GM18951 (cell line): ENCODE results near the gene ZNF428.
"Not testable (repeated sequence)": the region's sequence is repeated elsewhere in the genome, so short reads cannot be mapped to it uniquely, and the experiment has no call there.

Experiments used
- POLR2A ChIP-seq: IDR thresholded peaks from 4 replicates; pipeline ENCODE4 v1.6.1; 2011; ENCODE audit warnings: mild to moderate bottlenecking; ENCODE audit not compliant: insufficient read length, insufficient read depth; ENCODE audit errors: extremely low read depth
- in situ Hi-C: fragments of 300-500 bp; cut with MboI; formaldehyde crosslinking; loops from one replicate; pipeline ENCODE4 v1.12.0; 2022; ENCODE audit warnings: low sequenced_read_pairs, mixed read lengths, inconsistent platforms; ENCODE audit not compliant: unreplicated experiment

Gene ZNF428

DNA sequence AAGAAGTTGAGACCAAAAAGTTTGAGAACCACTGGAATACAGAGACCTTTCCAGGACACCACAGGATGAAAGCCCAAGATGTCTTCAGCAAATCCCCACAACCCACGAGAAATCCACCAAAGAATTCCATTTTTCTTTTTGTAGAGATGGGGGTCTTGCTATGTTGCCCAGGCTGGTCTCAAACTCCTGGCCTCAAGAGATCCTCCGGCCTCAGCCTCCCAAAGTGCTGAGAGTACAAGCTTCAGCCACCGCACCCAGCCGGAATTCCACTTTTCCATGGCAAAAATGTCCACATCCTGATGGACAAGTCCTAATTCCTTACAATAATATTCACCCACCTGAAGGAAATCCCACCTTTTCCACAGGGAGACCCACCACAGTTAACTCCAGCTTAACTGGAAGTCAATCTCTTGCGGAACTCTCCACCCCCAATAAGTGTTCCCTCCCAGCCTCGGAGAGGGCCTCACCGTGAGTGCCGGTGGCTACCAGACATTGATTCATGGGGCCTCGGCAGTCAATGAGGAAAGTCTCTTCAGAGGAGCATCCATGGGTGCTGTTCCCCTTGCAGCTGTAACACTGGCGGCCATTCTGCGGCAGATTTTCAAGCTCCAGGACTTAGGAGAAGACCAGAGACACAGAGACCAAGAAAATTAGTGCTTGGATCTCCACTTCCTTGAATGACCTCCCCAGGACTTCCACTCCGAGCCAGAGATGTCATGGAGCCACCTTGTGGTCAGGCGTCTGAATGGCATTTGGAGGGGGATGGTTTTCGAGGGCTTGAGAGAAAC is 32.5 kb upstream of the ZNF428 start:
- TF ChIP-seq POLR2A: no peak

DNA sequence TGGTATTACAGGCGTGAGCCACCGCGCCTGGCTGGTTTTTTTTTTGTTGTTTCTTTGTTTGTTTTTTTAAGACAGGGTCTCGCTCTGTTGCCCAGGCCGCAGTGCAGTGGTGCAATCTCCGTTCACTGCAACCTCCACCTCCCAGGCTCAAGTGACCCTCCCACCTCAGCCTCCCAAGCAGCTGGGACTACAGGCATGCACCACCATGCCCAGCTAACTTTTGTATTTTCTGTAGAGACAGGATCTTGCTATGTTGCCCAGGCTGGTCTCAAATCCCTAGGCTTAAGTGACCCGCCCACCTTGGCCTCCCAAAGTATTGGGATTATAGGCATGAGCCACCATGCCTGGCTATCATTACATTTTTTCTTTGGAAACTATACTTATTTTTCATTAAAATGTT is 30.8 kb upstream of the ZNF428 start:
- in situ Hi-C loops: not testable (repeated sequence)

More for the DNA sequence above, 32.5 kb upstream of the ZNF428 start:
- in situ Hi-C loops: no loop called here

DNA sequence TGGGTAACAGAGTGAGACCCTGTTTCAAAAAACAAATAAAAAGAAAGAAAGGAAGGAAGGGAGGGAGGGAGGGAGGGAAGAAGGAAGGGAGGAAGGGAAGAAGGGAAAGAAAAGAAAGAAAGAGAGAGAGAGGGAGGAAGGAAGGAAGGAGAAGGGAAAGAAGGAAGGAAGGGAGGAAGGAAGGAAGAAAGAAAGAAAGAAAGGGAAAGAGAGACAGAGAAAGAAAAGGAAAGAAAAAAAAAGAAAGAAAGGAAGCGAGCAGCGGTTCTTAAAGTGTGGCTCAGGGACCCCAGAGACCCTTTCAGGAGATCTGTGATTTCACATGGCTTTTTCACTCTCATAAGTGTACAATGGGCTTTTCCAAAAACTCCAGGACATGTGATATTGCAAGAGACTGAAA is 30.1 kb upstream of the ZNF428 start:
- TF ChIP-seq POLR2A: no peak
- in situ Hi-C loops: no loop called here

DNA sequence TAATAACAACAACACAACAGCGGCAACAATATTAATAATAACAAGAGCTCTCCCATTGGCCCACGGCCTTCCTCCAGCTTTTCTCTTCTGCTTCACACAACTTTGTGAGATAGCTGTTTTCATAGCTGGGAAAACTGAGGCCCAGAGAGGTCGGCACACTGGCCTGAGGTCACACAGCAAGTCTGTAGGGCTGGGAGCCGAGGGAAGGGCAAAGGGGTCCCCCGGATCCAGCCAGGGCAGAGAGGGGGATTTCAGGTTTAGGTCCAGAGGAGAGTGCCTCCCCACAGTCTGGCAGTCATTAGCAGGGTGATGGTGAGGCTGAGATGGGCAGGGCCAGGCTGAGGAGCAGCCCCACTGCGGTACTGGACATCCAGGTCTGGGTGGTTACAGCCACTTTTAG is 29.2 kb upstream of the ZNF428 start:
- in situ Hi-C loops: no loop called here
- TF ChIP-seq POLR2A: no peak

DNA sequence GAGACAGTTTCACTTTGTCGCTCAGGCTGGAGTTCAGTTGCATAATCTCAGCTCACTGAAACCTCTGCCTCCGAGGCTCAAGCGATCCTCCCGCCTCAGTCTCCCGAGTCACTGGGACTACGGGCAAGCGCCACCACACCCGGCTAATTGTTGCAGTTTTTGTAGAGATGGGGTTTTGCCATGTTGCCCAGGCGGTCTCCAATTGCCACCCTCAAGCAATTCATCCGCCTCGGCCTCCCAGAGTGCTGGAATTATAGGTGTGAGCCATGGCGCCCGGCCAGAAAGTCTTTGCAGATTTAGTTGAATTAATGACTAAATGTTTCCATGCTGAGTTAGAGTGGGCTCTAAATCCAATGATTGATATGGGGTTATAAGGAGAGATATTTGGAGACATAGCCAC is 24.8 kb upstream of the ZNF428 start:
- in situ Hi-C loops: no loop called here
- TF ChIP-seq POLR2A: no peak

DNA sequence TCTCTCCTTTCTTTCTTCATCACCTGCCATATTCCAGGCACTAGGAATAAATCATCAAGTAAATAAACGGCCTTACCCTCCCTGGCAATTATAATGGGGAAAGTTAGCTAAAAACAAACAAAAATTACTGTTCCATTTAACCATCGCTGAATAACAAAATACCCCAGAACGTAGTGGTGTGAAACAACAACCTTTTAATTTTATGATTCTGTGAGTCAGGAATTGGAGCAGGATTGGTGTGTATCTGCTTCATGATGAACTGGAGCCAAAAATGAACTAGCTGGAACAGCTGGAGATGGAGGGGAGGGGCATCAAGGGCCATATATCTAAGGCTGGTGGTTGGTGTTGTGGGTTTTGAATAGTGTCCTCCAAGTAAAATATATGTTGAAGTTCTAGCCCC is 23.9 kb upstream of the ZNF428 start:
- in situ Hi-C loops: no loop called here
- no peak for TF ChIP-seq POLR2A

DNA sequence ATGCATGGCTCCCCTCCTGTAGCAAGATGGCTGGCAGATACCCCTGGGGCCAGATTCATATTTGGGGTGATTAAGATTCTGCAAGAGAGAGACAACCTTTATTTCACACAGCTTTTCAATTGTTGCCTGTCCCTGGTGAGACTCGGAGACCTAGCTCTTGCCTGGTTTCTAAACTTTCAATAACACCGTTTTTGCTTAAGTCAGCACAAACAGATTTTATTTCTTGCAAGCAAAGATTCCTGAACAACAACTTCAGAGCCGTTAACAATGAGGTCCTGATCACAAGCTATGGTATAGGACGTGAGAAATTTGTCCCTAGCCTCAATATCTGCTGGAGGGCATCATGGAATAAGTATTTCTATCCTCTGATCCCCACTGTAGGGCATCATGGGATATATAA is 23.1 kb upstream of the ZNF428 start:
- TF ChIP-seq POLR2A: no peak
- in situ Hi-C loops: no loop called here

DNA sequence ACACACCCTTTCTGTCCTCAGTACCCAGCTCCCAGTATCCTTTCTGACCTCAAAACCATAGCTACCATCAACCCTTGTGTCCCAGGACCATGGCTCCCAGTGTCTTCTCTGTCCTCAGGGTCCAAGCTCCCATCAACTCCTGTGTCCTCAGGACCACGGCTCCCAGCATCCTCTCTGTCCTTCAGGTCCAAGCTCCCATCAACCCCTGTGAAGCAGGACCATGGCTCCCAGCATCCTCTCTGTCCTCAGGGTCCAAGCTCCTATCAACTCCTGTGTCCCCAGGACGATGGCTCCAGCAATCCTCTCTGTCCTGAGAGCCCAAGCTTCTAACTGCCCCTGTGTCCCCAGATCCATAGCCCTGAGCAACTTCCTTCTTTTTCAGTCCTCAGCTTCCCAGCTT is 21.9 kb upstream of the ZNF428 start:
- TF ChIP-seq POLR2A: no peak
- in situ Hi-C loops: no loop called here

DNA sequence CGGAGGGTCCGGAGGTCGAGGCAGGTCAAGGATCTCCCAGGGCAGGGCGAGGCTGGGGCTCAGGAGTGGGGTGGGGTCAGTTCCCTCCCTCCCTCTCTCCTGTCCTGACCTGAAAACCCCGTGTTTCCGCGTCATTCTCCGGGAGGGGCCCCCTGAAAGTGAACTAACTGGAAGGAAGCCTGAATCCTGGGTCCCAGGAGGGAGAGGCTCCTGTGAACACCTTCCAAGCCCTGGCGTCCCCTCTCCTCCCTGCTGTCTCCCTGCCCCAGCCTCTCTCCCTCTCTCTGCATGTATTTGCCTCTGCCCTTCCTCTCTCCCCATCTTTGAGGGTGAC is 21.0 kb upstream of the ZNF428 start:
- TF ChIP-seq POLR2A: no peak
- in situ Hi-C loops: no loop called here

DNA sequence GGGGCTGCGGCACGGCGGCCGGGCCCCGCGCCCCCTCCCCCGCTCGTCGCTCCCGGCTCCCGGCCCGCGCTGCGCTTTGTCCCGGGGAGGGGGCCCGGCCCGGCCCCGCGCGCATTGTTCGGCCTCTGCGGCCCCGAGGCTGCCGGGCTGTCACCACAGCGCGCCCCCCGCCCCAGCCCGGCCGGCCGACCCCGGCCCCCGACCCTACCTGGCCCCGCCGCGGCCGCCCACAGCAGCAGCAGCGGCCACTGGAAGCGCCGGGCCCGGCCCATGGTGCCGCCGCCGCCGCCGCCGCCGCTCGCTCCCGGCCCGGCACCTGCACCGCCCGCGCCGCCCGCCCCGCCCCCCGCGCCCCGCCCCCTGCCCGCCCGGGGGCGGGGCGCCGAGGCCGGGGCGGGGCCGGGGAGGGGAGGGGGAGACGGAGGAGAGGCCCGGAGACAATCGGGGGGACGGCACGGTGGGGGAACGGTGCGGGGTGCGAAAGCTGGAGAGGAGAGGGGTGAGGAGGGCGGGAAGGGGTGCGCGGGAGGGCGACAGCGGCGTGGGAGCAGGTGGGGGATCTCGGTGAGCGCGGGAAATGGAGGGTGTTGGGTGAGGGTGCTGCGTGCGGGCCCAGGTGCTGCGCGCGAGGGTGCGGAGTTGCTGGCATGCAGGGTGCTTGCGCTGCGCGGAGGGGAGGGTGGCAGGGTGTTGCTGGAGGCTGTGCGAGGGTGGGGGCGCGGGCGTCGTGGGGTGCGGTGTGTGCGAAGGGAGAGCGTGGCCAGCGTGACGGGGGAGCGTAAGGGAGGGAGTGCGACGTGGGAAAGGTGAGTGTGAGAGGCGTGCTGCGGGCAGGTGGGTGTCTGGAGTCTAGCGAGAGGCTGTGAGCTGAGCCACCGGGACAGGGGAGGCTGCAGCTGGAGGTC is 20.3 kb upstream of the ZNF428 start, which contains the start of gene CADM4:
Gene CADM4 (minus strand): TSS at position 332 of the 905 bp plus-strand sequence. CDS start 60 bp downstream, at position 272.
- in situ Hi-C loops: no loop called here
- TF ChIP-seq POLR2A: no peak

DNA sequence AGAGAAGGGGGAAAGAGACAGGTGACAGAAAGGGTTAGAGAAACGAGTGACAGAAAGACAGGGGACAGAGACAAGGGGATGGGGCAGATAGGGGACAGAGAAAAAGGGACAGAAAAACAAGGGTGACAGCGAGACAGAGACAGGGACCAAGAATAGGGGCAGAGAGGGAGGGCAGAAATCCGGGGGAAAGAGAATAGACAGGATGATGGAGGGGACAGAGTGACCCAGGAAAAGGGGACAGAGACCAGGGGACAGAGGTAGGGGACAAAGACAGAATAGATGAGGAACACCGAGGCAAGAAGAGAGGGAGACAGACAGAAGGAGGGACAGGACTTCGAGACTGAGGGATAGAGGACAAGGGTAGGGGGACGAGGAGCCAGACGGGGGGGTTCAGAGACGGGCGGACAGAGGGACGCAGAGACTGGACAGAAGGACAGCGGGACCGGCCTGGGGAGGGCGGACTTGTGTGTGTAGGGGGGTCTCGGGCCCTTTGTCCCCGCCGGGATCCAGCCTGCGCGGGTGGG is 19.6 kb upstream of the ZNF428 start:
- in situ Hi-C loops: no loop called here
- no peak for TF ChIP-seq POLR2A

DNA sequence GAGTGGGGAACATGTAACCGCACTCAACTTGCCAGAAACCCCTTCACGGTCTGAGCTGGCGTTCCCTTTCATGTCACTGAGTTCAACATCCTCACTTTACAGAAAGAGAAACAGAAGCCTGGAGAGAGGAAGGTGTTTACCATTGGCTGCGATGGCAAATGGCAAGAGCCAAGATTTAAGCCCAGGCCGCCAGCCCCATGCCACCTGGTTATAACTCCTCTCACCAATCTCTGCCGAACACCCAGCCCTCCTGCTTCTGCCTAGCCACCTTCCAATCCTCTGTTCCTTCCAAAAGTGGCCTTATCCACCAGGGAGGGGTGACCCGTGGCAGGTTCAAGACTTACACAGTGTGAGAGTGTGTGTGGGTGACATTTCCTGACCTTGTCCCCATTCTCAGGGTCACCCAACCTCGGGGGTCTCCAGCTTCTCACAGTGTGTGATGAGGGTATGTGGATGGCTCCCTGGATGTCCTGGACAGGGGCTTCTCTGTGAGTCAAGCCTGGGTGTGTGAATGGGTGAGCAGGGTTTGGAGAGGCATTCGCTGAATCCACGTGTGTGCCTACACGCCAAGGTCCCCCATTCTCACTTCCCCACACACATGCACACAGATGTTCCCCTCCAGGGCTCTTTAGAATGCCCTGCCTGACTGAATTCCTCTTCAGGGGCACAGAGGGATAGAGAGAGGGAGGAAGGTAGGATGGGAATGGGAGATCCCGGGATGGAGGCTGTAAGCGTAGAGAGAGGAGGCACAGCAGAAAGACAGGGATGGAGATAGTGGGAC is 19.0 kb upstream of the ZNF428 start:
- in situ Hi-C loops: no loop called here
- TF ChIP-seq POLR2A: no peak

DNA sequence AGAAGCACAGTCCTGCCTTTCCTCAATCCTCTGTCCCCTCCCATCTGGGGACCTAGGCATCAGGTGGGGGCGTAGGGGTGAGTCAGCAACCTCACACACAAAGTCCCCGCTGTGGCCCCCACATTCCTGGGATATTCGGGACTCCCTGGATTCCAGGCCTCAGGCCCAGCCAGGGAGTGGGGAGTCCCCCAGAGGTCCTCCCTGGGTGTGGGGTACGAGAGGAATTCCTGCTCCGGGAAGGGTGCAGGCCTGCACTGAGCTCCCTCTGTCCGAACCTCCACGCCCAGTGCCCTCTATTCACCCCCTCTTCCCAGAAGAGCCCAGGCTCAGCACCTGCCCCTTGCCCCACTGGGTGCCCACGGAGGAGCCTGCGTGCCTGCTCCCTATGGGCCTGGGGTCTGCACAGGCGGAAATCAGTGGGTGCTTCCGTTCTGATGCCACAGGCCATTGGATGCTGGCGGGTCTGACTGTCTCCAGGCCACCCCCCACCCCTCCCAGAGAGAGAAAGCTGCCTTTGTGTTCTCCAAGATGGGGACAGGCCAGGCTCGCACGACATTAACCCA is 16.8 kb upstream of the ZNF428 start:
- TF ChIP-seq POLR2A: no peak
- in situ Hi-C loops: no loop called here

DNA sequence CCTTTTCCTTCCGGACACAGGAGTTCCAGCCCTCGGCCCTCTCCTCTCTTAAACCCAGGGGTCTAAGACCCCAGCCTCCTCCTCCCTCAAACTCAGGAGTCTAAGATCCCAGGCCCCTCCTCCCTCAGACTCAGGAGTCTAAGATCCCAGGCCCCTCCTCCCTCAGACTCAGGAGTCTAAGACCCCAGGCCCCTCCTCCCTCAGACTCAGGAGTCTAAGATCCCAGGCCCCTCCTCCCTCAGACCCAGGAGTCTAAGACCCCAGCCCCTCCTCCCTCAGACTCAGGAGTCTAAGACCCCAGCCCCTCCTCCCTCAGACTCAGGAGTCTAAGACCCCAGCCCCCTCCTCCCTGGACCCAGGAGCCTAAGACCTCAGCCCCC is 16.1 kb upstream of the ZNF428 start:
- in situ Hi-C loops: not testable (repeated sequence)
